HG02840 (cell line): Measurements from ENCODE around the gene GSTM1.
"Not testable (repeated sequence)": the region's sequence is repeated elsewhere in the genome, so short reads cannot be mapped to it uniquely, and the experiment has no call there.

ENCODE experiments used
- ATAC-seq: cut with Tn5 transposase; IDR thresholded peaks from one replicate; pipeline ENCODE4 v1.9.1; 2021; ENCODE audit warnings: mild to moderate bottlenecking, moderate library complexity, moderate number of reproducible peaks; ENCODE audit not compliant: unreplicated experiment, low FRiP score

The GSTM1 gene

DNA sequence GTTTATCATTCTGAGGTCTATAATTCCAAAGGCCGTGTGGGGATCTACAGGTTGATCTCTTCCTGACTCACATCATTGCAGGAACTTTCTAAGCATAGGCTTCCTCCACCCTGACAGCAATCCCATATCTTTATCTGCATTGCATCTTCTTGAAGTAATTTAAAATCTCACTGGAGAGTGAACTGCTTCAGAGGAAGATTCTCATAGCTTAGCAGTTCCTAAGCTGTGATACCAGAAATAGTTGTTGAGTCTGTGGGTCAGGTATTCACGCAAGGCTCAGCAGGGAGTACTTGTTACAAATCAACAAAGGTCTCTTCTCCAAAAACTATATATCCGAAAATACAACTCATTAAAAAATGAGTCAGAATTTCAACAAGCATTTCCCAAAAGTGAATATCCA, 7.5 kb downstream of the GSTM1 start:
- not testable (repeated sequence) for ATAC-seq

DNA sequence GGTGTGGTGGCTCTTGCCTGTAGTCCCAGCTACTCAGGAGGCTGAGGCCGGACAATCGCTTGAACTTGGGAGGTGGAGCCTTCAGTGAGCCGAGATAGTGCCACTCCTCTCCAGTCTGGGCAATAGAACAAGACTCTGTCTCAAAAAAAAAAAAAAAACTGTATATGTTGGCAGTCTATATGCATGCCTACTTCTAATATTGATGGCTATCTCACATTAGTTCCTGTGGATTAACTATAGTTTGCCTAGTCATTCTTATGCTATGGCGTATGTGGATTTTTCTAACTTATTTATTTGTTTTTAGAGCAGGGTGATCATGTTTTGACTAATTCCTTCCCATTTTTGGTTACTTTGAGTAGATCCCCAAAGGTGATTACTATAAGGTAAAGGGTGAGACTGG, 9.4 kb downstream of the GSTM1 start:
- no peak for ATAC-seq

DNA sequence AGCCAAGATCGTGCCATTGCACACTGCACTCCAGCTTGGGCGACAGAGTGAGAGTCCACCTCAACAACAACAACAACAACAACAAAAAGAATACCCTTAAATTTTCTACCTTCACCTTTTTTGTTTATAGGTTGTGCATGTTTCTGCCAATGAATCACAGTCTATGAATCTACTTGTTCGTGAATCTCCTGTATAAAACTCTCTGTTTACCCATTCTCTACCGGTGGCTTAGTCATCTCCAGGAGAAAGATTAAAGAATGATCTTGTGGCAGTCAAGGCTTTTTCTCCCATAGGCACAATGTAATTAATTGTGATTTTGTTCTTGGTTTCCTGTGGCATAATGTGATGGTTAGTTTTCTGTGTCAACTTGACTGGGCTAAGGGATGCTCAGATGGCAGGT, 10.2 kb downstream of the GSTM1 start:
- ATAC-seq = not testable (repeated sequence)

DNA sequence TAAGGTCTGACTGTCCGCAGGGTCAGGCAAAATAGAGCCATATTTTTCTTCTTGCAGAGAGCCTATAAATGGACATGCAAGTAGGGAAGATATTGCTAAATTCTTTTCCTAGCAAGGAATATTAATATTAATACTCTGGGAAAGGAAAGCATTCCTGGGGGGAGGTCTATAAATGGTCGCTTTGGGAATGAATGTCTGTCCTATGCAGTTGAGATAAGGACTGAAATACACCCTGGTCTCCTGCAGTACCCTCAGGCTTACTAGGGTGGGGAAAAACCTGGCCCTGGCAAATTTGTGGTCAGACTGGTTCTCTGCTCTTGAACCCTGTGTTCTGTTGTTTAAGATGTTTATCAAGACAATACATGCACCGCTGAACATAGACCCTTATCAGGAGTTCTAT, 15.3 kb downstream of the GSTM1 start:
- ATAC-seq = not testable (repeated sequence)

DNA sequence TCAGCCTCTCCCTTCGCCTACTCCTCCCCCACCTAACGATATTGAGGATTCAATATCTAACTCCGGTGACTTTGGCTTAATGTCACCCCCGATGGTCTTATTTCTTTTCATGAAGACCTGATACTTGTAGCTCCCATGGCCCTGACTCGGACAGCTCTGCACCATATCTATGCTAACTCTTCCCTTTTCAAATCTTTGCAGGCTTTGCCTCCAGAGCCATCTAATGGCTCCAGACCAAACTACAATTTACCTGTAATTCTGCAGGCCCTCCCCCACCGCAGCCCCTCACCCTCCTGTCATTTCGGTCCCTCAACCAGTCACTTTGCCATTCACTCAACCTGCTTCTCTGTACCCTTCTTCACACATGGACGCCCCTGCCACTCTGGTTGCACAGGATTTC, 16.6 kb downstream of the GSTM1 start:
- no peak for ATAC-seq

DNA sequence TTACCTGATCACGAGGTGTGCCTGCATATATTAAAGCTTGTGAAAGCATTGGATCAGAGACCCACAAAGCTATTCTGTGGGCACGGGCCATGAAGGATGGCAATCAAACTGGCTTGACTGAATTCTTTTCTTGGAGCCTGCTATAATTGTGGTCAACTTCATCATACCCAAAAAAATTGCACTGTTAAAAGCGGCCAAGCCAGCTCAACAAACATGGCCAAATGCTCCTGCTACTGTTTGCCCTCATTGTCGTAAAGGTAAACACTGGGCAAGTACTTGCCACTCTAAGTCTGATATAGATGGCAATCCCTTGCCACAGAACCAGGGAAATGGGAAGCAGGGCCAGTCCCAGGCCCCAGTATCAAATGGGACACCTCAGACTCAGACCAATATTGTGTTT, 17.8 kb downstream of the GSTM1 start:
- ATAC-seq = no peak

DNA sequence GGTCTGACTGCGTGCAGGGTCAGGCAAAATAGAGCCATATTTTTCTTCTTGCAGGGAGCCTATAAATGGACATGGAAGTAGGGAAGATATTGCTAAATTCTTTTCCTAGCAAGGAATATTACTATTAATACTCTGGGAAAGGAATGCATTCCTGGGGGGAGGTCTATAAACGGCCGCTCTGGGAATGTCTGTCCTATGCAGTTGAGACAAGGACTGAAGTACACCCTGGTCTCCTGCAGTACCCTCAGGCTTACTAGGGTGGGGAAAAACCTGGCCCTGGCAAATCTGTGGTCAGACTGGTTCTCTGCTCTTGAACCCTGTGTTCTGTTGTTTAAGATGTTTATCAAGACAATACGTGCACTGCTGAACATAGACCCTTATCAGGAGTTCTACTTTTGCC, 21.3 kb downstream of the GSTM1 start:
- not testable (repeated sequence) for ATAC-seq

DNA sequence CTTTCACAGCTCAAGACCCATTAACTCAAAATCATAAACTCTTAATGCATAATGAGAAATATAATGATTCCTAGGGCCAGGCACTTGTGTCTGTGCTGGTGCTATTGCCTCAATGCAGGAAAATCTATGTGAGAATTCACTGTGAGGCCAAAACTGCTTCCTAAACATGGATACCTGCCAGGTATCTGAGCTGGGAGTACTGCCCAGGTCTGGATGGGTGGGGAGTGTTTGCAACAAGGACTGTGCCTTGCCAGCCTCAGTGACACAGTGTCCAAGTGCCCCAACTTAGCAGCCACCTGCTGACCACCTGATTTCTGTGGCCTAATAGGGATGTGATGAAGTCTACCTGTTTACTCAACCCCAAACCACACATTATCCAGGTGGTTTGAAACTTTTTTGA, 22.2 kb downstream of the GSTM1 start:
- ATAC-seq = not testable (repeated sequence)

DNA sequence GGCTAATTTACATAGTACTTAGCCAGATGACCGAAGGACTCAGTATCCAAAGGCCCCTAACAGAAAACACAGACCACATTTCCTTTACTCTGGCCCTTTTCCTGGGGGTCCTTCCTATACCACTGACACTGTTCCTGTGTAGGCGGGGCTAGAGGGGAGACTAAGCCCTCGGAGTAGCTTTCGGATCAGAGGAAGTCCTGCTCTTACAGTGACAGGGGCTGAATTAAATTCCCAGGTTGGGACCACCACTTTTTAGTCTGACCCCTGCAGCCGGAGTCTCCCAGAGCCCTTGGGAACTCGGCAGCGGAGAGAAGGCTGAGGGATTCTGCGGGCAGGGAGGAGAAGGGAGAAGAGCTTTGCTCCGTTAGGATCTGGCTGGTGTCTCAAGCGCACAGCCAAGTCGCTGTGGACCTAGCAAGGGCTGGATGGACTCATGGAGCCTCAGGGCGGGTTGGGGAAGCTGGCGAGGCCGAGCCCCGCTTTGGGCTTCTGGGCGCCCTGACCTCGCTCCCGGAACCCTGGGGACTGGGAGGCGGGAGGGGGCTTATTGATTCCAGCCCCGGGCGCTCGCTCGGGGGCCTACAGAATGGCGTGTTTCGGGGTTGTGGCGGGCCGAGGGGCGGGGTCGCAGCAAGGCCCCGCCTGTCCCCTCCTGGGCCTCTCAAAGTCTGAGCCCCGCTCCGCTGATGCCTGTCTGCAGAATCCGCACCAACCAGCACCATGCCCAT, 24.1 kb downstream of the GSTM1 start, which contains the start of gene GSTM5:
GSTM5 (plus strand) TSS at position 659 of the 728 bp plus-strand sequence; CDS start at position 721, 62 bp downstream.
- not testable (repeated sequence) for ATAC-seq

DNA sequence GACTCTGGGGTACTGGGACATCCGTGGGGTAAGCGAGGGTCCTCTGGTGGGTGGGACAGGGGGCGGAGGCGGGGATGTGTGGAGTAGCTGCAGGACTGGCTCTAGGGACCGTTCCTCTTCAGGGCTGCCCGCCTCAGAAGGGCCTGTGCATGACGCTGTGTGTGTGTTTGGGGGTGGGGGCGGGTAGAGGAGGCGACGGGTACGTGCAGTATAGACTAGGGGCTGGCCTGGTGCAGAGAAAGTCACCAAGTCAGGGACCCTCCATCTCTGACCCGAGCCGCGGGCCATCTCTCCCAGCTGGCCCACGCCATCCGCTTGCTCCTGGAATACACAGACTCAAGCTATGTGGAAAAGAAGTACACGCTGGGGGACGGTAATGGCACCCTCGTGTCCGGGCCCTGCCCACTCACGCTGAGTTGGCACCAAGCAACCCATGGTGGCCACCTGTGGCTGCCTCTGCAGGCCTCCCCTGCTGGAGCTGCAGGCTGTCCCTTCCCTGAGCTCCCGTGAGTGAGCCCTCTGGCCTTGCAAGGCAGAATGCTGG, 24.8 kb downstream of the GSTM1 start:
- no peak for ATAC-seq

DNA sequence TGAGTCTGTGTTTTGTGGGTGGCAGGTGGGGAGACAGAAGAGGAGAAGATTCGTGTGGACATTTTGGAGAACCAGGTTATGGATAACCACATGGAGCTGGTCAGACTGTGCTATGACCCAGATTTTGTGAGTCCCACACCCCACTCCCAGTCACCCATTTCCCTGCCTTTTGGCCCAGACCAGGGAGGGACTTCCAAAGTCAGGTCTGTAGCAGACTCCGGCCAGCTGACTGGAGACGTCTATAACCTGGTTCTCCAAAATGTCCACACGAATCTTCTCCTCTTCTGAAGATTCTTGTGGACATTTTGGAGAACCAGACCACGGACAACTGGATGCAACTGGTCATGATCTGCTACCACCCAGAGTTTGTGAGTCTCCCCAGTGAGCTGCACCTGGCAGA, 26.0 kb downstream of the GSTM1 start:
- ATAC-seq = no peak

DNA sequence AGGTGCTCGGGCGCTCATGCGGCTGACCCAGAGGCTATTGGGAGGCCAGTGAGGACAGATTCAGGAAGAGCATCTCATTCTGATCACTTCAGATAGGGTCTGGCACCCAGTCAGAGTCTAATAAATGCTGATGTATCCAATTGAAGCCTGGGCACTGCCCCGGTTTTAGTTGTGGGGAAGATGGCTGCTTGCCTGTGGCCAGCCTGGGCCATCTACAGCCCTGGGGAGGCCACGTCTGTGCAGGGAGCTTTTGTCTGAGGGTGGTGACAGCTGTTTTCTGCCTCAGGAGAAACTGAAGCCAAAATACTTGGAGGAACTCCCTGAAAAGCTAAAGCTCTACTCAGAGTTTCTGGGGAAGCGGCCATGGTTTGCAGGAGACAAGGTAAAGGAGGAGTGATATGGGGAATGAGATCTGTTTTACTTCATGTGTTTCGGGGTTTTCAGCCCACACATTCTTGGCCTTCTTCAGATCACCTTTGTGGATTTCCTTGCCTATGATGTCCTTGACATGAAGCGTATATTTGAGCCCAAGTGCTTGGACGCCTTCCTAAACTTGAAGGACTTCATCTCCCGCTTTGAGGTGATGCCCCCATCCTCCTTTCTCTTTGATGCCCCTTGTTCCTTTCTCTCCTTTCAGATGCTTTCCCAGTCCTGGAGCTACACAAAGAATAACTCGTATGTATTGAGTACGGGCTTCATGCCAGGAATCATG, 27.2 kb downstream of the GSTM1 start:
- no peak for ATAC-seq

DNA sequence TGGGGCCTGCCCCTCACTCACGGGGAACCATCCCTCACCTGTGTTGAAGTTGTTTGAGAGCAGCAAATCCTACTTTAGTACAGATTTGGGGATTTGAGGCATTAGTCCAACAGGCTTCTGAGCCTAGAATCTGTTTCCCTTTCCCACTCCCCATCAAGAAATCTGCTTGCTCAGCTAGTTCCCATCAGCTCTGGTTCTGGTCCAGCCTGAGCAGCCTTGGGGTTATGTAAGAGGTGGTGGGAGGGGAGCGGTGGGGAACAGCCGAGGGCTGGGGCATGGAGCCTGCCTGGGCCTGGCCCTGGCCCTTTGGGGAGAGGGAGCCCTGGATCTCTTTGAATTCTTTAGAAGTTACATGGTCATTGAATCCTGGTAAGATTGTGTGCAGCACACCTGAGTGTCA, 28.5 kb downstream of the GSTM1 start:
- ATAC-seq = no peak

DNA sequence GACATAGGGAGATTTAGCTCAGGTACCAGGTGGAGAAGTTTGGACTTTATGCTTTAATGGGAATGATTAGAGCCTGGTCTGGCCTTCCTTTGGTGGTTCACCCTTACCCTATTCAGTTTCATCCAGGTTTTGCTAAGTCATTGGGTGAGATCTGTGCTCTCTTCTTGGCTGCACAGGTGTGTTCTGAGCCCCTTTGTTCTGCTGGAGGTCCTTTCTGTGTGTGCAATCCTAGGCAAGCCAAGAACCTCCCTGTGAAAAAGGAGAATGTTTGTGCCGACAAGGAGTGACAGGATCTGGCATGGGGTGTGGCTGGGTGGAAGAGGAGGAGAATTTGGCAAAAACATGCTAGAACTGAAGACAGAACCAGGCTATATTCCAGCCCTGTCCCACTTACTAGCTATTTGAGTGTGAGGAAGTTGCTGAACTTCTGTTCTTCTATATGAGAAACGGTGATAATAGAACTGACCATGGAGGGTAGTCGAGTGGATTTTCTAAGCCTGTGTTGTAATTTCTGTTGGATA, 29.0 kb downstream of the GSTM1 start:
- no peak for ATAC-seq

DNA sequence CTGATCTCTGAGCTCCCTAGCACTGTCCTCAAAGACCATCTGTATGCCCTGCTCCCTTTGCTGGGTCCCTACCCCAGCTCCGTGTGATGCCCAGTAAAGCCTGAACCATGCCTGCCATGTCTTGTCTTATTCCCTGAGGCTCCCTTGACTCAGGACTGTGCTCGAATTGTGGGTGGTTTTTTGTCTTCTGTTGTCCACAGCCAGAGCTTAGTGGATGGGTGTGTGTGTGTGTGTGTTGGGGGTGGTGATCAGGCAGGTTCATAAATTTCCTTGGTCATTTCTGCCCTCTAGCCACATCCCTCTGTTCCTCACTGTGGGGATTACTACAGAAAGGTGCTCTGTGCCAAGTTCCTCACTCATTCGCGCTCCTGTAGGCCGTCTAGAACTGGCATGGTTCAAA, 30.1 kb downstream of the GSTM1 start:
- no peak for ATAC-seq

DNA sequence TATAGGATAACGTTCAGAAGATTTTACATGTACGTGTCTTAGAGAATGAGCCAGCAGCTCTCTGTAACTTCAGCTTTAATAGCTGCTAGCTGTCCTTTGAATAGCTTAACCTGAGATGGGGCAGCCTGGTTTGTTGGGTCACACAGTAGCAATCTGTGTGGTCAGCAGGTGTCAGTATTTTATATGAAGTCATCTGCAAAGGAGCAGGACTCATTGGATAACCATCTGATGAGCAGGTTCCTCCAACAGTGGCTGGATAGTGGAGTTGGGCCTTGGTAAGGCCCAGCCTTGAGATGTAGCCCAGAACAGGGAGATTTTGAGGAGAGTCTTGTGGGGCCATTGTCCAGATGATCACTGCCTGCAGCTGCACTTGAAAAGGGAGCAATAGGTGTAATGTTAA, 30.9 kb downstream of the GSTM1 start:
- ATAC-seq = no peak

DNA sequence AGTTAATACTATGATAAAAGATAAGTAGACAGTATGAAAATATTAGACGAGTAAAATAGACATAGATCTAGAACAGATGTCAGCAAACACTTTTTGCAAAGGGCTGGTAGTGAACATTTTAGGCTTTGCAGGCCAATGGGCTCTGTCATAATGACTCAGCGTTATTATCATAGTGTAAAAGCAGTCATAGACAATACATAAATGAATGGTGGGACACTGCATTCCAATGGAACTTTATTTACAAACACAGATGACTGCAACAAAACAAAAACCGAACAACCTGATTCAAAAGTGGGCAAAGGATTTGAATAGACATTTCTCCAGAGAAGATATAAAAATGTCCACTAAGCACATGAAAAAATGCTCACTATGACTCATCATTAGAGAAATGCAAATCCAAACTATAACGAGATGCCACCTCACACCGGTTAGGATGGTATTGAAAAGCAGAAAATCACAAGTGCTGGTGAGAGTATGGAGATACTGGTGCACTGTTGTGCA, 31.8 kb downstream of the GSTM1 start:
- no peak for ATAC-seq

DNA sequence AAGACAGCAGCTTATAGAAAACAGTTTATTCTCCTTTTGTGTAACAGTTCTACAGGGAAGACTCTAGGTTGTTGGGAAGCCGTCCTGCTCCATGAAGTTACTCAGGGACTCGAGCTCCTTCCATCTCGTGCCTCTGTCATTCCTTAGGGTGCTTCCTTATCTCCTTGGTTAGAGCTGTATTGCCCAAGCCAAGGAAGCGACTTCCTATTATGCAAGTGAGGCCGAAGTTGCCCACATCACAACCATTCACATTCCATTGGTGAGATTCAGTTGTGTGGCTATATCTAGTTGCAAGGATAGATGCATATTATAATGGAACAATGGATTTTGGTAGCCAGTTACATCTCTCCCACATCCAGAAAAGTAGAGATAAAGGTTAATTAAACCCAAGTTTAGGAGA, 33.4 kb downstream of the GSTM1 start:
- ATAC-seq = no peak

DNA sequence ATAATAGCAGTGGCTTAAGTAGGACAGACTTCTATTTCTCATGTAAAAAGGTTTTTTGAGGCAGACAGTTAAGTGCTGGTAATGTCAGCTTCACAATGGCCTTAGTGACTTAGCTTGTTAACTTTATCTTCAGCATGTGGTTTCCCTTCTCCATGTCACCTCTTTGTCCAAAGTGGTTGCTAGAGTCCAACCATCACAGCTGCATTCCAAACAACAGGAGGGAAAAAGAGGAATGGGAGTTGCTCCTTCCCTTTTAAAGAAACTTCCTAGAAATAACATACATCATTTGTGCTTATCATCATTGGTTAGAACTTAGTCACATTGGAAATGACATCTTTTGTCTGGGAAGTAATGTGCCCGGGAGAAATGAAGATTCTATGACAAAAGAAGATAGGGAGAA, 34.4 kb downstream of the GSTM1 start:
- no peak for ATAC-seq

DNA sequence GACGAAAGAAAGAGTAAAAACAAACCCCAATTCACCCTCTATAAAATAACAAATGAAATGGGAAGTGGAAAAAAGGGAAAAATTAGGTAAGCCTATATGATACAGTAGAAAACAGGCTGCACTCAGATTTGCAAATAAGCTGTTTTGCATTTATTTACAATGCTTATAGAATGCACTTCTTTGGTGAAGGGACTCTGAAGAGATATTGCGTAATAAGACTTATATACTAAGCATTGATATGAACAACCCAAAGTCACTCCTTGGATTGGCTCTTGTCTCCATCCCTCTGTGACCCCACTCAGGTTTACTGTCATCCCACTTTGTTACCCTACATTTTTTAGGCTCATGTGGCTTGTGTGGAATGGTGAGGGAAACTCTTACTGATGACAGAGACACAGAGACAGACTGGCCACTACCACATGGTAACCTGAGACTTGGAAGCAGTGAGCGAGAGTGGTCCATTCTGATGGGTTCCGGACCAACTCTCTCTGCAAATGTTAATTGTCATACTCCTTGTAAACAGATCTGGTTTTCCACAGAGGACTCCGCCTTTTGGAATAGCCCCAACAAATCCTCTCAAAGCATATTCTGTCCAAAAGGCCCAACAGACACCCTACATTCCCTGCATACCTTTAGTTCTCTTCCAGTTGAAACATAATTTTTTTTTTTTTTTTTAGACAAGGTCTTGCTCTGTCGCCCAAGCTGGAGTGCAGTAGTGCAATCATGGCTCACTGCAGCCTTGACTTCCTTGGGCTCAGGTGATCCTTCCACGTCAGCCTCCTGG, 35.5 kb downstream of the GSTM1 start:
- no peak for ATAC-seq

DNA sequence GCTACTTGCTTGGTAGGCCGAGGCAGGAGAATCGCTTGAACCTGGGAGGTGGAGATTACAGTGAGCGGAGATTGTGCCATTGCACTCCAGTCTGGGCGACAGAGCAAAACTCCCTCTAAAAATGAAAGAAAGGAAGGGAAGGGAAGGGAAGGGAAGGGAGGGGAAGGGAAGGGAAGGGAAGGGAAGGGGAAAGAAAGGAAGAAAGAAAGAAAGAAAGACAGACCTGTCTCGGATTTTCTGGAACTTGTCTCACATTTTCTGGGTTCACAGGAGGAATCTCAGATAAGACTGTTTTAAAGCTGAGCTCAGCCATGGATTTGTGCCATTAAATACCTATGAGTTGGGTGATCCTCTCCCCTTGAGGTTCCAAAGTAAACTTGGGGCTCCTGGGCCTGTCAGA, 37.3 kb downstream of the GSTM1 start:
- ATAC-seq = no peak
